Measurements from ENCODE around the gene MAN2B2. TPM values are rescaled to one million over a fixed set of nuclear protein-coding genes. Genes with fewer than 3 reads are reported as not detected.
"Not testable (repeated sequence)": the region's sequence is repeated elsewhere in the genome, so short reads cannot be mapped to it uniquely, and the experiment has no call there.

MAN2B2 gene
- total RNA-seq, 1 donor from 2014 or later: 13.9 TPM

DNA sequence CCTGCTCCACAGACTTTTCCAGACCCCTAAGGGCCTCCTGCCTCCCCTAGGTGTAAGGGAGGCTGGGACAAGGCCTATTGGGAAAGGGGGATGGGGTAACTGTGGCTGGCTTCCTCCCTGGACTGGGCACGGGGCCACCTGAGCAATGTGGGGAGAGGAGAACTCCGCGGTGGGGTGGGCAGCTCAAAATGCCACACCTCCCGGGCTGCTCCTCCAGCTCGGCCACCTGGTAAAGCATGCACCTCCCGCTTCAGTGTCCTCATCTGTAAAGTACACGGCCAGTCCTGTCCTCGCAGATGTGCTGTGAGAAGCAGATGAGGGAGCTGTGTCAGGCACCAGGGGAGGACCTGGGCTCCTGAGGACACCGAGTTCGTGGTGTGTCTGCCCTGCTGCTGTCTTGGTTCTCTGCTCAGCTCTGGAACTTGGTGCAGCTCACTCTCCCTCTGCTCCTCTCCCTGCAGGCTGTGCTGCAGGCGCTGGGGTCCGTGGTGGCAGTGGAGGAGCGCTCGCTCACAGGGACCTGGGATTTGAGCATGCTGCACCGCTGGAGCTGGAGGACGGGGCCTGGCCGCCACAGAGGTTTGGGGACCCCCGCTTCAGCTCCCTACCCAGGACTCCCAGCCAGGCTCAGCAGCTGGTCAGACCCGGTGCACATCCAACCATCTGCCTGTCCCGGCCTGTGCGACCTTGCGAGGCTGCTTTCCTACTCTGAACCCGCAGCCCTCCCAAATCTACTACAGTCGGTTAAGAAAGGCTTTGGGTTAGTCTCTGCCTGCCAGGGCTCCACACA, 44.7 kb downstream of the MAN2B2 start:
- Mint-ChIP-seq H3K4me3 (no peak overlapping the region), H3K27ac (no peak overlapping the region), H3K27me3 (ENCODE audit: insufficient read depth) (no peaks in the 10 kb centered on the region), H3K9me3 (no peaks in the 10 kb centered on the region), H3K36me3 (ENCODE audit: low read depth) (peaks cover 18% of the 10 kb centered on the region), H3K4me1 (ENCODE audit: low read depth) (no peaks in the 10 kb centered on the region)
- intact Hi-C loops (cut with micrococcal nuclease): no loop called here
- DNase-seq (ENCODE audit: low spot score): no peak

DNA sequence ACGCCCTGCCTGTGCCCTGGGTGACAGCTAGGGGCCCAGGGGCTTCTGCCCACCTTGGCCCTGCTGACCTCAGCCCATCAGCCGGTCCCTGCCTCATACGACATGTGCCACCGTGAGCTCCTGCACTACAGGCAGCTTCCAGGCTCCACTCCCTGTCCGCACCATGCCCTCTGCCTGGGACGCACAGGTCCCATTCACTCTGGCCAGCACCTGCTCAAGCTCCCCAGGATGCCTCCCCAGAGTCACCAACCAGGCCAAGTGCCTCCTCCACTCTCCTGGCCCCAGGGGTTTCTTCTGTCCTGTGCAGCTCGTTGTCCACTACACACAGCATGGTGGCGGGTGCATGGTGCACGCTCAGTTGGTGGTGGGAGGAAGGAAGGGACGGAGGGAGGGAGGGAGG, 45.3 kb downstream of the MAN2B2 start:
- DNase-seq (ENCODE audit: low spot score): no peak
- H3K27me3 Mint-ChIP-seq (ENCODE audit: insufficient read depth): no peaks in the 10 kb centered on the region
- H3K4me1 Mint-ChIP-seq (ENCODE audit: low read depth): no peaks in the 10 kb centered on the region
- H3K9me3 Mint-ChIP-seq: no peaks in the 10 kb centered on the region
- intact Hi-C loops (cut with micrococcal nuclease): no loop called here
- H3K4me3 Mint-ChIP-seq: no peak overlapping the region
- peaks cover 18% of the 10 kb centered on the region for H3K36me3 Mint-ChIP-seq (ENCODE audit: low read depth)
- H3K27ac Mint-ChIP-seq: no peak overlapping the region

DNA sequence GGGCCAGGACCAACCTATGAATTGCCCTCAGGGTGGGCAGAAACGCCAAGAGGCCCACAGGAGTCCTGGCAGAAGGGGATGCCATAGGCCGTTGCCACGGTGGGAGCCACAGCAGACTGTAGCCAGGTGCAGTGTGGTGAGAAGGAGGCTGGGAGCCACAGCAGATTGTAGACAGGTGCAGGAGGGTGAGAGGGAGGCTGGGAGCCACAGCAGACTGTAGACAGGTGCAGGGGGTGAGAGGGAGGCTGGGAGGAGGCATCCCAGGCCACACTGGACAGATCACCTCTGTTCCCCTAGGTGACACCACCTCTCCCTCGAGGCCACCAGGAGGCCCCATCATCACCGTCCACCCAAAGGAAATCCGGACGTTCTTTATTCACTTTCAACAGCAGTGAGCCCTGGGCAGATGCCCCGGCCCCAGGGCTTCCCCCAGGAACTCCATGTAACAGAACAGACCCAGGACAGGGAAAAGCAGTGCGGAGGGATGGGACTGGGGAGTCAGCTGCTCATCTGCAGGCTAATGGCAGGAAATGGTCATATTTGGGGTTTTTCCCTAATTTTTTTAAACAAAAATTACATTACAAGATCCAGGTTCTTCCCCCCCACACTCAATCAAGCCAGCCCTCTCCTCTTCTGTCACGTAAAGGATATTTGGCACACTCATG, 46.0 kb downstream of the MAN2B2 start:
- intact Hi-C loops (cut with micrococcal nuclease): no loop called here
- Mint-ChIP-seq H3K4me3 (no peak overlapping the region), H3K4me1 (ENCODE audit: low read depth) (no peaks in the 10 kb centered on the region), H3K36me3 (ENCODE audit: low read depth) (peaks cover 16% of the 10 kb centered on the region), H3K27ac (no peak overlapping the region), H3K9me3 (no peaks in the 10 kb centered on the region), H3K27me3 (ENCODE audit: insufficient read depth) (no peaks in the 10 kb centered on the region)
- DNase-seq (ENCODE audit: low spot score): no peak

DNA sequence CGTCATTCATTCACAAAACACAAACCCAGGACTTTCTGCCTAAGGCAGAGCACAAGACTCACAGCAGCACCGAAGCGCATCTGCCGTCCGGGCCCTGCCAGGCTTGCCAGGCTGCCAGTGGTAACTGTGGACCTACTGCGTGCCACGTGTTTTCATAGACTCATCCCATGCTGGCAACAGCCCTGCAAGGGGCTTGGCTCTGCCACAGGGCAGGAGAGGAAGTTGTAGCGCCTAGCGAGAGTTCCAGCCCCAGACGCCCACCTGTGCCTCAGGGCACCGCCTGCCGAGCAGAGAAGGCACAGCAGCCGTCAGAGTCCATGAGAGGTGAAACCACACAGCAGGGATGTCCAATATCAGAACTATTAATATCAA, 46.6 kb downstream of the MAN2B2 start:
- H3K36me3 Mint-ChIP-seq (ENCODE audit: low read depth): peaks cover 11% of the 10 kb centered on the region
- H3K27me3 Mint-ChIP-seq (ENCODE audit: insufficient read depth): no peaks in the 10 kb centered on the region
- H3K9me3 Mint-ChIP-seq: no peaks in the 10 kb centered on the region
- no peak overlapping the region for H3K27ac Mint-ChIP-seq
- no peaks in the 10 kb centered on the region for H3K4me1 Mint-ChIP-seq (ENCODE audit: low read depth)
- H3K4me3 Mint-ChIP-seq: no peak overlapping the region
- DNase-seq (ENCODE audit: low spot score): no peak
- intact Hi-C loops (cut with micrococcal nuclease): no loop called here

DNA sequence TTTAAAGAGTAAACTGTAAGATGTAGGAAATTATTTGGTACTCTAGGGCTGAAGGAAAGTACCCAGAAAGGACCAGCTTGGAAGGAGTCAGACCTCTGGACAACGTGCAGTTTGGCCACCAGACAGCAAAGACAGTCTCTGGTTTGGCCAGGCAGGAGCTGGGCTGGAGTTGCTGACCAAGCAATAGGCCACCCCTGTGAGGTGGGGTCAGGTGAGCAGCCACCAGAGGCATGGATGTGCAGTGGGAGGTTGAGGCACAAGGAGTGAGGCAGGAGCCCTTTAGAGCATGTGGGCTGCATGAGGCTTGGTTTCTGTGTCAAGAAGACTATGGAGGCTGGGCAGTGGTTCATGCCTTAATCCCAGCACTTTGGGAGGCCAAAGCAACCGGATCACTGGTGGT, 47.8 kb downstream of the MAN2B2 start:
- no peak for DNase-seq (ENCODE audit: low spot score)
- H3K36me3 Mint-ChIP-seq (ENCODE audit: low read depth): peaks cover 5% of the 10 kb centered on the region
- intact Hi-C loops (cut with micrococcal nuclease): no loop called here
- no peak overlapping the region for H3K4me3 Mint-ChIP-seq
- no peaks in the 10 kb centered on the region for H3K9me3 Mint-ChIP-seq
- H3K27me3 Mint-ChIP-seq (ENCODE audit: insufficient read depth): no peaks in the 10 kb centered on the region
- H3K27ac Mint-ChIP-seq: no peak overlapping the region
- no peaks in the 10 kb centered on the region for H3K4me1 Mint-ChIP-seq (ENCODE audit: low read depth)

DNA sequence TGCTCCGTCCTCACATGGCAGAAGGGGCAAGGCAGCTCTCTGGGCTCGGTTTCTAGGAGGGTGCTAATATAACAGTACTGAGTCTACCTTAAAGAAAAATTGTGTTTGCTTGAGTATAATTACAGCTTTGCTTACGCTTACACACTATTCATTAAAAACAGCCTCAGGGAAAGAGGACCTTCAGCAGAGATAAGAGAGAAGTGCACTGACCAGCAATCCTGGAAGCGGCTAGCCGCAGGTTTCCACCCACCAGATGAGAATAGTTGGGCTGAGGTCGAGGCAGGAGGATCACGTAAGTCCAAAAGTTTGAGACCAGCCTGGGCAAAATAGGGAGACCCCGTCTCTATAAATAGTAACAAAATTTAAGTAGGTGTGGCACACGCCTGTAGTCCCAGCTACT, 50.3 kb downstream of the MAN2B2 start:
- Mint-ChIP-seq H3K27ac (no peak overlapping the region), H3K27me3 (ENCODE audit: insufficient read depth) (peaks cover 7% of the 10 kb centered on the region), H3K36me3 (ENCODE audit: low read depth) (no peaks in the 10 kb centered on the region), H3K4me3 (no peak overlapping the region), H3K4me1 (ENCODE audit: low read depth) (no peaks in the 10 kb centered on the region), H3K9me3 (no peaks in the 10 kb centered on the region)
- no peak for DNase-seq (ENCODE audit: low spot score)
- intact Hi-C loops (cut with micrococcal nuclease): no loop called here

DNA sequence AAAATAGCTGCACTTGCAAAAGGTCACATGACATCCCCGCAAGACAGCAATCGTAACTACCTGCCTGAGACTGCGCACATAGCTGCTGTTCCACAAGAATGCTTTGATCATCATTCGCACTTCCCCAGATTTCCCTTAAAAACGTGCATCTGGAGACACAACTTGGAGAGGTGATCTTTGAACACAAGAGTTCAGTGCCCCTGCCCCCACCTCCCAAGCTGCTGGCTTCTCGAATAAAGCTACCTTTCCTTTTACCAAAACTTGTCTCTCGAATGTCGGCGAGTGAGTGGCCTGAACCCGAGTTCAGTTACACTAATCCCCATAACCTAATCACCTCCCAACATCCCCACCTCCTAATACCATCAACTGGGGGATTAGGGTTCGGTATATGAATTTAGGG, 51.1 kb downstream of the MAN2B2 start:
- no peaks in the 10 kb centered on the region for H3K4me1 Mint-ChIP-seq (ENCODE audit: low read depth)
- H3K9me3 Mint-ChIP-seq: no peaks in the 10 kb centered on the region
- intact Hi-C loops (cut with micrococcal nuclease): no loop called here
- H3K27me3 Mint-ChIP-seq (ENCODE audit: insufficient read depth): peaks cover 7% of the 10 kb centered on the region
- H3K4me3 Mint-ChIP-seq: no peak overlapping the region
- H3K27ac Mint-ChIP-seq: no peak overlapping the region
- no peaks in the 10 kb centered on the region for H3K36me3 Mint-ChIP-seq (ENCODE audit: low read depth)
- no peak for DNase-seq (ENCODE audit: low spot score)

DNA sequence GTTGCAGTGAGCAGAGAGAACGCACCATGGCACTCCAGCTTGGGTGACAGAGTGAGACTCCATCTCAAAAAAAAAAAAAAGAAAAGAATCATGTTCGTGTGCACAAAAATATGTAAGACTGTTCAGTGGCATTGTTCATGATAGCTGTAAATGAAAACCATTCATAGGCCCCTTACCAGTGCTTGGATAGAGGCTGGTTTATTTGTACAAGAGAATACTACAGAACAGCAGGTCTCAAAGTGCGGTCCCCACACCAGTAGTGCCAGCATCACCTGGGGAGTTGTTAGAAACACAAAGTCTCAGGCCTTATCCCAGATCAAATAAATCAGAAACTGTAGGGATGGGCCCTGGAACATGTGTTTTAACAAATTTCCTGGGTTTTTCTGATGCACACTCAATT, 52.8 kb downstream of the MAN2B2 start:
- H3K9me3 Mint-ChIP-seq: no peaks in the 10 kb centered on the region
- DNase-seq (ENCODE audit: low spot score): no peak
- no peaks in the 10 kb centered on the region for H3K36me3 Mint-ChIP-seq (ENCODE audit: low read depth)
- peaks cover 7% of the 10 kb centered on the region for H3K27me3 Mint-ChIP-seq (ENCODE audit: insufficient read depth)
- intact Hi-C loops (cut with micrococcal nuclease): no loop called here
- H3K4me3 Mint-ChIP-seq: no peak overlapping the region
- H3K4me1 Mint-ChIP-seq (ENCODE audit: low read depth): no peaks in the 10 kb centered on the region
- no peak overlapping the region for H3K27ac Mint-ChIP-seq

DNA sequence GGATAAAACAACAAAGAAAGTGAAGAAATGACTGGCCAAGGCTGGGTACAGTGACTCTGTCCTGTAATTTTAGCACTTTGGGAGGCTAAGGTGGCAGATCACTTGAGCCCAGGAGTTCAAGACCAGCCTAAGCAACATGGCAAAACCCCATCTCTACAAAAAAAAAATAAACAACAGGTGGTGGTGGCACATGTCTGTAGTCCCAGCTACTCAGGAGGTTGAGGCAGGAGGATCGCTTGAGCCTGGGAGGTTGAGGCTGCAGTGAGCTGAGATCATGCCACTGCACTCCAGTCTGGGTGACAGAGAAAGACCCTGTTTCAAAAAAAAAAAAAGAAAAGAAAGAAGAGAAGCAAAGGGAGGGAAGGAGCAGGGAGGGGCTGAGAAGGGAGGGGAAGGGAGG, 53.5 kb downstream of the MAN2B2 start:
- H3K36me3 Mint-ChIP-seq (ENCODE audit: low read depth); H3K4me1 Mint-ChIP-seq (ENCODE audit: low read depth); H3K27me3 Mint-ChIP-seq (ENCODE audit: insufficient read depth); H3K27ac Mint-ChIP-seq; H3K9me3 Mint-ChIP-seq; intact Hi-C loops (cut with micrococcal nuclease); DNase-seq (ENCODE audit: low spot score); H3K4me3 Mint-ChIP-seq: not testable (repeated sequence)

DNA sequence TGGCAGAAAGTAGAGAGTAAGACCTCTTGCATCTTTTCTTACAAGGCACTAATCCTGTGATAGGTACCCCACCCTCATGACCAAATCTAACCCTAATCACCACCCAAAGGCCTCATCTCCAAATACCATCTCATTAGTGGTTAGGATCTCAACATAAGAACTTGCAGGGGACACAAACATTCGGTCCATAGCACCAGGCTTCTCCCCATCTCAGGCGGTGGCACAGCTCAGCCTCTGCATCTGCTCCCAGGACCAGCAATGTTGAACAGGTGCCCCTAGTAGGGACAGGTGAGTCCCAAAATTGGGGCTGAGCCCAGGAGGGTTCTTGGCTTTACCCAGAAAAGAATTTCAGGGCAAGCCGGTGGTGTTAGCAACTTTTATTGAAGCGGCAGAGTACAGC, 57.1 kb downstream of the MAN2B2 start:
- H3K27ac Mint-ChIP-seq: no peak overlapping the region
- peaks cover 7% of the 10 kb centered on the region for H3K27me3 Mint-ChIP-seq (ENCODE audit: insufficient read depth)
- intact Hi-C loops (cut with micrococcal nuclease): no loop called here
- no peak overlapping the region for H3K4me3 Mint-ChIP-seq
- H3K9me3 Mint-ChIP-seq: no peaks in the 10 kb centered on the region
- peaks cover 2% of the 10 kb centered on the region for H3K36me3 Mint-ChIP-seq (ENCODE audit: low read depth)
- H3K4me1 Mint-ChIP-seq (ENCODE audit: low read depth): peaks cover 15% of the 10 kb centered on the region
- no peak for DNase-seq (ENCODE audit: low spot score)

DNA sequence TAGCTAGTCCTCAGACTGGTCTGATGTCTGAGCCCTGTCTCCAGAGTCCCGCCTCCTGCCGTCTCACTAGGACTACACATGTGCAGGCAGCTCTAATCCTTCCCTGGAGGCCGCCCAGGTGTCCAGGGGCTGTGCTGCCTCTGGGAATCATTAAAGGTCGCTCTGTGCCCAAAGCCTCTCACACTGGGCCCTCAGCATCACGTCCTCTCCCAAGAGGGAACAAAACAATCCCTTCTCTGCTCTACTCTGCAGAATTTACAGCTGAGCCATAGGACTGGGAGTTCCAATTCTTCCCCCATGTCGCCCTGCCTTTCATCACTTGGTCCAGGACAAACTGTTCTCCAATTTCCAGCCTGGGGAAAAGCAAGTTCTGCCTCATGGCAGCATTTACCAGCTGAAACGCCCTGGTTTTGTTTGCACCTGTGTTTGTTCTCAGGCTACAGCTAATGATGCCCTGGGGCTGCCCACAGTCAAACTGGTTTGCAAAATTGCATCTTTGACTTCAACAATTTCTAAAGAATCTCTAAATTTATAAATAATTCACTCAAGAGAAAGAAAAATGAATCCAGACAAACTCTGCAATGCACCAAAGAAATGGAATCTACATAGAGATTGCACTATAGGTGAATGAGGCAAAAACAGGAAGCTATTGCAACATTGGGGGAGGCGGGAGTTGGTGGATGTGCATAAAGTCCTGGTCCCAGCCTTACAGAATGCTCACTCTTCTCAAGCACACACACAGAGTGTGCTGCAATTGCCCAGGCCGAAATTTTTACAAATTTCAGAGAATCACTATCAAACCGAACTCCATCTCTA, 58.3 kb downstream of the MAN2B2 start:
- no peak overlapping the region for H3K27ac Mint-ChIP-seq
- no peak overlapping the region for H3K4me3 Mint-ChIP-seq
- intact Hi-C loops (cut with micrococcal nuclease): no loop called here
- DNase-seq (ENCODE audit: low spot score): no peak
- no peaks in the 10 kb centered on the region for H3K9me3 Mint-ChIP-seq
- H3K4me1 Mint-ChIP-seq (ENCODE audit: low read depth): peaks cover 15% of the 10 kb centered on the region
- H3K27me3 Mint-ChIP-seq (ENCODE audit: insufficient read depth): peaks cover 2% of the 10 kb centered on the region
- H3K36me3 Mint-ChIP-seq (ENCODE audit: low read depth): peaks cover 2% of the 10 kb centered on the region

DNA sequence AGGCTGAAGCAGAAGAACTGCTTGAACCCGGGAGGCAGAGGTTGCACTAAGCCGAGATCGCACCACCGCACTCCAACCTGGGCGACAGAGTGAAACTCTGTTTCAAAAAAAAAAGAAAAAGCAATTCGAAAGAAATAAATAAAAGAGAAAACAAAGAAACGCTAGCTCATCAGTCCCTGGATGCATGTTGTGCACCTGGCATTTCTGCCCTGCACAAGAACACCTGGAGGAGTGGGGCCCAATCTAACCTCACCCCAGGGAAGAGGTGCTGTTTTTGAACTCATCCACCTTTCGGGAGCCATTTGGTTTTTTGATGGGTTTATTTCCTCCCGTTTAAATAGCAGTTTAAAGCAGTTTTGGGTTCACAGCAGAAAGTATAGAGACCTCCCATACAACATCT, 59.8 kb downstream of the MAN2B2 start:
- H3K4me1 Mint-ChIP-seq (ENCODE audit: low read depth): peaks cover 15% of the 10 kb centered on the region
- H3K9me3 Mint-ChIP-seq: no peaks in the 10 kb centered on the region
- H3K27ac Mint-ChIP-seq: no peak overlapping the region
- H3K27me3 Mint-ChIP-seq (ENCODE audit: insufficient read depth): no peaks in the 10 kb centered on the region
- intact Hi-C loops (cut with micrococcal nuclease): no loop called here
- H3K4me3 Mint-ChIP-seq: no peak overlapping the region
- H3K36me3 Mint-ChIP-seq (ENCODE audit: low read depth): peaks cover 2% of the 10 kb centered on the region
- no peak for DNase-seq (ENCODE audit: low spot score)

DNA sequence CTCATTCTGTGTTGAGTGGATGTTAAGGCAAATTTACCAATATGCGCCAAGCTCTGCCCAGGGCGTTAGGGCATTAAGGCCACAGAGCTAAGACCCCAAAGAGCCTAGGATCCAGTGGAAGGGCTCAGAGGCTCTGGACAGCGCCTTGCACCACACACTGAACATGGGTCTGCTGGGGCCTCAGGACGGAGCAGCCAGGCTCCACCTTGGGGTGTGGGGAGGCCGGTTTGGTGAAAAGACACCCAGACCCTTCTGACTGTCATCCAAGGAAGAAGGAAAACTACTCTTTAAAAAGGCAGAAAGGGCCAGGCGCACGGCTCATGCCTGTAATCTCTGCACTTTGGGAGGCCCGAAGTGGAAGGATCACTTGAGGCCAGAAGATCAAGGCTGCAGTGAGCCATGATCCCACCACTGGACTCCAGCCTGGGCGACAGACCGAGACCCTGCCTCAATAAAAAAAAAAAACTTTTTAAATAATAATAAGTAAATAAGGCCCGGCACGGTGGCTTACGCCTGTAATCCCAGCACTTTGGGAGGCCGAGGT, 64.2 kb downstream of the MAN2B2 start:
- H3K27me3 Mint-ChIP-seq (ENCODE audit: insufficient read depth): no peaks in the 10 kb centered on the region
- H3K36me3 Mint-ChIP-seq (ENCODE audit: low read depth): peaks cover 33% of the 10 kb centered on the region
- peak overlapping the region; percentile 44 for H3K27ac Mint-ChIP-seq
- no peak for DNase-seq (ENCODE audit: low spot score)
- peaks cover 28% of the 10 kb centered on the region for H3K4me1 Mint-ChIP-seq (ENCODE audit: low read depth)
- intact Hi-C loops (cut with micrococcal nuclease): no loop called here
- H3K4me3 Mint-ChIP-seq: peak overlapping the region; percentile 15
- no peaks in the 10 kb centered on the region for H3K9me3 Mint-ChIP-seq

All from activated T-helper 1 cell treated with anti-CD3 and anti-CD28 coated beads, Interleukin-12 subunit alpha, Interleukin-12 subunit beta, Interleukin-2, Interleukin-4 antibody, amounts not matched to agents 30 ng/mL and 10 ng/mL and 1 ng/mL, durations not matched to agents 14 hours and 24 hours and 36 hours (primary cell).